ENCODE measurements around the gene SPATA3.

- TF ChIP-seq TEAD4 (IDR thresholded peaks at IDR 0.05) (no peak), YY1 (IDR thresholded peaks at IDR 0.05; ENCODE audit: low read depth) (no peak), NFIC (IDR thresholded peaks at IDR 0.05) (no peak), EP300 (IDR thresholded peaks at IDR 0.05; ENCODE audit: borderline replicate concordance) (no peak), REST (IDR thresholded peaks at IDR 0.05; ENCODE audit: low read depth) (no peak), ZBTB7A (IDR thresholded peaks at IDR 0.05; ENCODE audit: low read depth) (no peak), MAX (IDR thresholded peaks at IDR 0.05) (no peak), RAD21 (IDR thresholded peaks at IDR 0.05; ENCODE audit: low read depth) (no peak), TAF1 (IDR thresholded peaks at IDR 0.05; ENCODE audit: low read depth) (no peak)
These were observed 22.3 kb downstream of the SPATA3 start for GRCh38 chr2:231018184-231018583.
